ENCODE data around the gene CD300LG. TPM values are rescaled to one million over a fixed set of nuclear protein-coding genes. Genes with fewer than 3 reads are reported as not detected.

CD300LG gene
- total RNA-seq, 2 donors from 2014 or later = 1.8 to 15.5 TPM

DNA sequence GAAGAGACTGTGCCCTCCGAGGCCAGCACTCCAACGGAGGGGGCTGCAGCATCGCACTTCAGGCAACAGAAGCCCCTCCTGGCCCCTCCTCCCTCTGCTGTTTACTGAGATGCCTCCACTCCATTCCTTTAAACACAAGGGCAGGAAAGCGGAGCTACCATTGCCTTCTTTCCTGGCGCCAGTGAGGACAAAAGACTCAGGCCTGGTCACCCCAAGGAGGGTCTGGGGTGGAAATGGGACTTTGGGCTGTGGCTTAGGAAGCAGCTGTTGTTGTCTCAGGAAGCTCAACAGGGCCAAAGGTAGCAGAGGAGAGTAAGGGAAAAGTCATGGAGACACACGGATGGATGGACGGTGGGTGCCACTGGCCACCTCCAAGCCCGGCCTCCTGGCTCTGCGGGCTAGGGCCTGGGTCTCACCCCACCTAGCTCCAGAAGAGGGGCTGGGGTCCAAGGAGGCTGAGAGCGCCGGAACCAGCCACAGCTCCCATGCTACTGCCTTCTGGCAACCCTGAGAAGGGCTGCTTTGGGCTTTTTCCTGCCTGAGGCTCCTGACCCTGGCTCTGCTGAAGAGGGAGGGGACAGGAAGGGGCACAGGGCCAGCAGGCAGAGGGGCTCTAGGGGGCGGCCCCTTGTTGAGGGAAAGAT lies 11.1 kb downstream of the CD300LG start:
- no peaks in the 10 kb centered on the region for H3K36me3 ChIP-seq (replicated peaks in 1 of 2; ENCODE audit: insufficient read depth in 1 of 2, low read depth in 2 of 2)
- H3K27me3 ChIP-seq = no peaks in the 10 kb centered on the region
- ATAC-seq = no peak
- 57 to 64% methylated on average over 11 to 12 of the region's 12 CpGs for WGBS, 2 donors
- no peak overlapping the region for H3K4me3 ChIP-seq
- H3K4me1 ChIP-seq = no peaks in the 10 kb centered on the region
- intact Hi-C loops (cut with DNase I) = no loop called here
- no peaks in the 10 kb centered on the region for H3K9me3 ChIP-seq
- TF ChIP-seq, protein P1, sequence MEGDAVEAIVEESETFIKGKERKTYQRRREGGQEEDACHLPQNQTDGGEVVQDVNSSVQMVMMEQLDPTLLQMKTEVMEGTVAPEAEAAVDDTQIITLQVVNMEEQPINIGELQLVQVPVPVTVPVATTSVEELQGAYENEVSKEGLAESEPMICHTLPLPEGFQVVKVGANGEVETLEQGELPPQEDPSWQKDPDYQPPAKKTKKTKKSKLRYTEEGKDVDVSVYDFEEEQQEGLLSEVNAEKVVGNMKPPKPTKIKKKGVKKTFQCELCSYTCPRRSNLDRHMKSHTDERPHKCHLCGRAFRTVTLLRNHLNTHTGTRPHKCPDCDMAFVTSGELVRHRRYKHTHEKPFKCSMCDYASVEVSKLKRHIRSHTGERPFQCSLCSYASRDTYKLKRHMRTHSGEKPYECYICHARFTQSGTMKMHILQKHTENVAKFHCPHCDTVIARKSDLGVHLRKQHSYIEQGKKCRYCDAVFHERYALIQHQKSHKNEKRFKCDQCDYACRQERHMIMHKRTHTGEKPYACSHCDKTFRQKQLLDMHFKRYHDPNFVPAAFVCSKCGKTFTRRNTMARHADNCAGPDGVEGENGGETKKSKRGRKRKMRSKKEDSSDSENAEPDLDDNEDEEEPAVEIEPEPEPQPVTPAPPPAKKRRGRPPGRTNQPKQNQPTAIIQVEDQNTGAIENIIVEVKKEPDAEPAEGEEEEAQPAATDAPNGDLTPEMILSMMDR (IDR thresholded peaks at IDR 0.05) = no peak
- no peak for DNase-seq
- H3K27ac ChIP-seq = no peak overlapping the region

DNA sequence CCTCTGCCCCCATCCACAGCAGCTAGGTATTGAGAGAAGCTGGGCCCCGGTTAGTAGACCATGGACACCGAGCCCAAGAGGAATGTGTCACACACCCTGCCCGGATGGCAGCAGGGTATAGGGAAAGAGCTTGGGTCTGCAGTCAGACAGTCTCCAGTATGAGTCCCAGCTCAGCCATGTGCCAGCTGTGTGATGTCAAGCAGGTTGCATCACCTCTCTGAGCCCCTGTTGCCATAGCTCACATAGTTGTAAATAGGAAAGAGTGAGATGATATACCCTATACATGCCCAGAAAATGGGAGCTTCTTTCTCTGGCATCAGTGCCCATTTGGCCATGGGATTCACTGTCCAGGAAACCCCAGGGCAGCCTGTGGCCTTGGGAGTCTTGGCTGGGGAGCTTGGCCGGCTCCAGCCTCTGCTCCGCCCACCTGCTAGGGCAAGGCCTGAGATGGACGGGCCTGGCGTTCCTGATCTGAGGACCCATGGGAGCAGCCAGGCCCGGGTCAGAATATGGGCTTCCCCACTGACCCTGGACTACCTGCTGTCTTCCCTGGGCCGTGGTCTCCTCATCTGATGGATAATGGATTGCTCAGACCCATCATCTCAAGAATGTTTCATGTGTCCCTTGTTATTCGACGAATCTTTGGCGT lies 13.2 kb downstream of the CD300LG start:
- 70% methylated on average over 7 to 12 of the region's 12 CpGs for WGBS, 2 donors
- H3K4me1 ChIP-seq = no peaks in the 10 kb centered on the region
- no peaks in the 10 kb centered on the region for H3K27me3 ChIP-seq
- ATAC-seq = no peak
- no peak for DNase-seq
- no peak overlapping the region for H3K27ac ChIP-seq
- H3K36me3 ChIP-seq (replicated peaks in 1 of 2; ENCODE audit: insufficient read depth in 1 of 2, low read depth in 2 of 2) = no peaks in the 10 kb centered on the region
- H3K9me3 ChIP-seq = no peaks in the 10 kb centered on the region
- no peak for TF ChIP-seq POLR2A (IDR thresholded peaks at IDR 0.05)
- TF ChIP-seq, protein P1 (IDR thresholded peaks at IDR 0.05) = no peak
- intact Hi-C loops (cut with DNase I) = no loop called here
- no peak overlapping the region for H3K4me3 ChIP-seq

DNA sequence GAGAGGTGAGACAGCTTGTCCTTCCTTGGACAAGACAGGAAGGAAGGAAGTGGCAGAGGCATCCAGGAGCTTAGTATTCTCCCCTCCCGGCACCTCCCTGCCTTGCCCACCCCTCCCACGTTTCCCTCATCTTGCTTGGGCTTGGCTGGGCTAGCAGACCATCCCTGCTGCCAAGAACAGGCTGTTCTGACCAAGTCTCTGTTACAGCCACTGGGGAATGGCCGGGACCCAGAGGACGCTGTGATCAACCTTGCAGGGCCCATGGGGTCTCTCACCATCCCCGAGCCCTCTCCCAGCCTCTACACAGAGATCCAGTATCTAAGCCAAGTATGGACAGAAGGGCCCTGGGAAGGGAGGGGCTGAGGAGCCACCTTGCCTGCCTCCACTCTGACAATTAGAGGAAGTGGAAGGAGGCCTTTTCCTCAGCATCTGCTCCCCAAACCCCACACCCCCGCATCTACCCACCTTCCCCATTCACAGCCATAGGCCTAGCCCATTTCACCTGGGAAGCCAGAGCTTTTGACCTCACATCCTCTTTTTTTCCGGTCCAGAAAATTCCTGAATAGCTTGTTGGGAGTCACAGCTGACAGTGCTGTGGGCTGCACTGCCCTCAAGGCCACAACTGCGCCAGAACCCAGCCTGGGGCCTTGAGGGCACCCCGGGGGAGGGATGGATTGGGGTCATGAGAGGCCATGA lies 14.1 kb downstream of the CD300LG start:
- no peak overlapping the region for H3K27ac ChIP-seq
- no peak overlapping the region for H3K4me3 ChIP-seq
- DNase-seq (no peak), ATAC-seq (no peak)
- intact Hi-C loops (cut with DNase I) = no loop called here
- no peaks in the 10 kb centered on the region for H3K36me3 ChIP-seq (replicated peaks in 1 of 2; ENCODE audit: insufficient read depth in 1 of 2, low read depth in 2 of 2)
- no peaks in the 10 kb centered on the region for H3K9me3 ChIP-seq
- no peaks in the 10 kb centered on the region for H3K27me3 ChIP-seq
- TF ChIP-seq, protein P1 (IDR thresholded peaks at IDR 0.05) = no peak
- no peak for TF ChIP-seq POLR2A (IDR thresholded peaks at IDR 0.05)
- WGBS, 2 donors = 59 to 62% methylated on average over 7 to 9 of the region's 9 CpGs
- H3K4me1 ChIP-seq = no peaks in the 10 kb centered on the region

DNA sequence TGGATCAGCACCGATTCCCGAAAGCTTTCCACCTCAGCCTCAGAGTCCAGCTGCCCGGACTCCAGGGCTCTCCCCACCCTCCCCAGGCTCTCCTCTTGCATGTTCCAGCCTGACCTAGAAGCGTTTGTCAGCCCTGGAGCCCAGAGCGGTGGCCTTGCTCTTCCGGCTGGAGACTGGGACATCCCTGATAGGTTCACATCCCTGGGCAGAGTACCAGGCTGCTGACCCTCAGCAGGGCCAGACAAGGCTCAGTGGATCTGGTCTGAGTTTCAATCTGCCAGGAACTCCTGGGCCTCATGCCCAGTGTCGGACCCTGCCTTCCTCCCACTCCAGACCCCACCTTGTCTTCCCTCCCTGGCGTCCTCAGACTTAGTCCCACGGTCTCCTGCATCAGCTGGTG lies 15.0 kb downstream of the CD300LG start:
- Histone ChIP-seq H3K27ac (no peak overlapping the region), H3K27me3 (no peaks in the 10 kb centered on the region), H3K4me3 (no peak overlapping the region), H3K9me3 (no peaks in the 10 kb centered on the region), H3K4me1 (no peaks in the 10 kb centered on the region), H3K36me3 (replicated peaks in 1 of 2; ENCODE audit: insufficient read depth in 1 of 2, low read depth in 2 of 2) (no peaks in the 10 kb centered on the region)
- intact Hi-C loops (cut with DNase I) = no loop called here
- WGBS, 2 donors = 82 to 83% methylated on average over 4 to 9 of the region's 9 CpGs
- TF ChIP-seq POLR2A (IDR thresholded peaks at IDR 0.05) = no peak
- TF ChIP-seq, protein P1 (IDR thresholded peaks at IDR 0.05) = no peak
- ATAC-seq = no peak
- no peak for DNase-seq

Data from body of pancreas (tissue), 4 donors.